ENCODE results near the gene PCCA.

Gene PCCA

DNA sequence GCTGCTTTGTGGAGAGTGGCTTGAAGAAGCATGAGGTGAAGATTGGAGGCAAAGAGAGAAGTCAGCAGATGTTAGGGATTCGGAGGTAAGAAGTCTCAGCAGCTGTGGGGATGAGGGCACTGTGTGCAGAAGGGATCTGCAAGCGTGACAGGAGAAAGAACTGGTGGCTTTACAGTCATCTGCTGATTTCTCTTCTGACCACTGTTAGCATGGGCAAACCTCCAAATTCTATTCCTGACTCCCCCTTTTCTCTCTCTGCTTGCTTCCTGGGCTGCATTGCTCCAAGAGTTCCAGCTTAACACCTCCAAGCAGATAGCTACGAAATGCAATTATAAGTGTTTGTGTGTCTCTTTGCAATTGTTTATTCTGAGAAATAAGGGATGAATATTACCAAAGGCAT lies 340.1 kb downstream of the PCCA start:
- H3K27ac ChIP-seq: no peak overlapping the region
- TF ChIP-seq, protein P1, sequence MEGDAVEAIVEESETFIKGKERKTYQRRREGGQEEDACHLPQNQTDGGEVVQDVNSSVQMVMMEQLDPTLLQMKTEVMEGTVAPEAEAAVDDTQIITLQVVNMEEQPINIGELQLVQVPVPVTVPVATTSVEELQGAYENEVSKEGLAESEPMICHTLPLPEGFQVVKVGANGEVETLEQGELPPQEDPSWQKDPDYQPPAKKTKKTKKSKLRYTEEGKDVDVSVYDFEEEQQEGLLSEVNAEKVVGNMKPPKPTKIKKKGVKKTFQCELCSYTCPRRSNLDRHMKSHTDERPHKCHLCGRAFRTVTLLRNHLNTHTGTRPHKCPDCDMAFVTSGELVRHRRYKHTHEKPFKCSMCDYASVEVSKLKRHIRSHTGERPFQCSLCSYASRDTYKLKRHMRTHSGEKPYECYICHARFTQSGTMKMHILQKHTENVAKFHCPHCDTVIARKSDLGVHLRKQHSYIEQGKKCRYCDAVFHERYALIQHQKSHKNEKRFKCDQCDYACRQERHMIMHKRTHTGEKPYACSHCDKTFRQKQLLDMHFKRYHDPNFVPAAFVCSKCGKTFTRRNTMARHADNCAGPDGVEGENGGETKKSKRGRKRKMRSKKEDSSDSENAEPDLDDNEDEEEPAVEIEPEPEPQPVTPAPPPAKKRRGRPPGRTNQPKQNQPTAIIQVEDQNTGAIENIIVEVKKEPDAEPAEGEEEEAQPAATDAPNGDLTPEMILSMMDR (conservative IDR thresholded peaks at IDR 0.05): no peak
- TF ChIP-seq ZFX (IDR thresholded peaks at IDR 0.05): no peak

DNA sequence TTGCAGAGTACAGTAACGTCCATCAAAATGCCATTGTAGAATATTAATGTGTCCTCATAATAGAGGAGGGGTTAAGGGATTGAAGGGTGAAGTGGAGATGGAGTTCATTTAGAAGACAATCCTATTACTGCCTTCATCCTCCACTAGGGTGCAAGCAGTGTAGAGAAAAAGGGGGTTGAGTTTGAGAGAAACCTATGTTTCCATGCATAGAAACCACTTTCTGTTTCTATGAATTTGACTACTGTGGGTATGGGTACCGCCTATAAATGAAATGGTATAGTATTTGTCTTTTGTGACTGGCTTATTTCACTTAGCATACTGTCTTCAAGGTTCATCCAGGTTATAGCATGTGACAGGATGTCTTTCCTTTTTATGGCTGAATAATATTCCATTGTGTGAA lies 343.7 kb downstream of the PCCA start:
- no peak for TF ChIP-seq ZFX (IDR thresholded peaks at IDR 0.05)
- TF ChIP-seq, protein P1 (conservative IDR thresholded peaks at IDR 0.05): no peak

DNA sequence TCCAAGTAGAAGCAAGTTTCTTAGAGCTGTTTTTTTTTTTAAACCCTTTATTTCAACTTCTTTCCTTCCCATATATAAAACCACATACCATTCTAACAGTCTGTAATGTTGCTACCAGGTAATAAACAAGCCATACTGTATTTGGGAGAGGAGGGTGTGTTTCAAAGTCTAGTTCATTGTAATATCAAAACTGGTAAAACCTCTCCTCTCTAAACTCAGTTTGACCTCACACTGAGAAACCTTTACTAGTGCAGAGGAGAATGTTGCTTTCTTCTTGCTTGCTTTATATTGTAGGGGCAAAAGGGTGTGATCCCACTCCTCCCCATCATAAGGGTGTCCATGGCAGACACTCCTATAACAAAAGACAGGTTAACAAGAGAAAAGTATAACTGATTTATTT lies 344.6 kb downstream of the PCCA start:
- H3K27ac ChIP-seq: no peak overlapping the region
- TF ChIP-seq, protein P1 (conservative IDR thresholded peaks at IDR 0.05): no peak

More for the DNA sequence above, 343.7 kb downstream of the PCCA start:
- H3K27ac ChIP-seq: no peak overlapping the region

DNA sequence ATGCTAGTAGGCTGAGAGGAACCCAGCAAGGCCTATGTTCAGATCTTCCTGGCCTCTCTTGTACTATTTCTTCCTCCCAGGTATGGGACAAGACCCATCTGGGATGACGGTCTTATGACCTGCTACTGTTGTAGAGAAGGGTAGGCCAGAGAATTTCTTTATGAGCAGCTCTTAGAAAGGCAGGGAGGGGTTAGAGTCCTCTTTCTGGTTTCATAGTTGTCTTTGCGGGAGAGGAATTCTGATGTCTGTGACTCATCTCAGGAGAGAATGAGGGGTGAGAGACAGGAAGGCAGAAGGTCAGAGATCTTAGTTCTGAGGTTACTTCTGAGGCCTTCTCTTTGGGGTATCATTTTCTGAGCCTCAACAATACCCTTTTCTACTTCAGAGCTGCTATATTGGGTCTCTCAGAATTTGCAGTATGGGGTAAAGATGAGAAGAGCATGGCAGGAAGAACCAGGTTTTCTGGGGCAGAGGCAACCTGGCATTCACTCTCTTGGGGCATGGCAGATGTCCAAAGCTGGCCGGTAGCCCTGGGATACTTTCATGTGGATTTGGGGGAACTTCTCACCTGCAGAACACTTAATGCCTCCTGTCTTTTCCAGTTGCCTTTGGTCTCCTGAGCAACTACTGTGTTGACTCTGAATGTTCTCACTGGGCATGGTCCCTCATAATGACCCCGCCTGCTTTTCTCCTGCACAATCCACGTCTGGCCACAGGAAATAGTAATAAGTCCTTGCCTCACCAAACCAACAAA lies 345.3 kb downstream of the PCCA start:
- TF ChIP-seq ZFX (IDR thresholded peaks at IDR 0.05): no peak
- TF ChIP-seq, protein P1 (conservative IDR thresholded peaks at IDR 0.05): no peak
- no peak overlapping the region for H3K27ac ChIP-seq

DNA sequence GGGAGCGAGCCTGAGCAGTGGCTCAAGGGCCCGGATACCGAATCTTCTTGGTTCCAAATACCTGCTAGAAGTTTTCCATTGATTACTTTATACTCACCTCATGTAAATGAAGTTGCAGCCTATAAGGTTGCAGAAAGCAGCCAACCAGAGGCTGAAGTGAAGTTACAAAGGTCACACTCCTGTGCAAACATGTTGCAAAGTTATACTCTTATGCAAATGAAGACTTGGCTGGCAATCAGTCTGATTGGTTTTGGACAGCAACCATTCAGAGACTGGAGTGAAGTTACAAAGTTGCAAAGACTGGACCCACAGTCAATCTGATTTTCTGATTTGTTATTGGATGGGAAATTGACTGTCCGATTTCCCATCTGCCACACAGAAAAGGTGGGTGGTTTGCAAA lies 347.2 kb downstream of the PCCA start:
- no peak for TF ChIP-seq ZFX (IDR thresholded peaks at IDR 0.05)
- TF ChIP-seq, protein P1 (conservative IDR thresholded peaks at IDR 0.05): no peak
- no peak overlapping the region for H3K27ac ChIP-seq

DNA sequence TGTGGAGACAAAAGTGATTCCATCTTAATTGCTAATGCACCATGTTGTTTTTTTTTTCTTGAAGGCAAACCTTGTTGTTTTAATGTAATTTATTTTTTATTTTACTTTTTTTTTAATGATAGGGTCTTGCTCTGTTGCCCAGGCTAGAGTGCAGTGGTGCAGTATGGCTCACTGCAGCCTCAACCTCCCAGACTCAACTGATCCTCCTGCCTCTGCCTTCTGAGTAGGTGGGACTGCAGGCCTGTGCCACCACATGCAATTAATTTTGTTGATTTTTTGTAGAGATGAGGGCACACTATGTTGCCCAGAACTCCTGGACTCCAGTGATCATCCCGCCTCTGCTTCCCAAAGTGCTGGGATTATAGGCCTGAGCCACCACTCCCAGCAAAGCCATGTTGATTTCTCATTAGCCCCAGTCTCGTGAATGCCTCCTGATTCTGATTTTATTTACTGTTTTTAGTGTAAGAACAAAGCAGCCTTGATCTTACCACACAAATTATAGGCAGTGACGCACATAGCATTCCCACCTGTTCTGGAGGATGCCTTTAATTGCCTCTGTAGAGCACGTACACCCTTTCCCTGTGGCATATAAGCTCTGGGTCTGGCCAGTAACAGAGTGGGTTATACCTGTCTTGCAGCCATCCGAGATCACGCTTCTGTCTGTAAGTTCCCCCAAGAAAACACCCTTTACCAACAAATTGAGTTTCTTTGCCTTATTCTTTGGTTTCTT lies 349.3 kb downstream of the PCCA start:
- no peak overlapping the region for H3K27ac ChIP-seq
- TF ChIP-seq, protein P1 (conservative IDR thresholded peaks at IDR 0.05): no peak
- no peak for TF ChIP-seq ZFX (IDR thresholded peaks at IDR 0.05)

DNA sequence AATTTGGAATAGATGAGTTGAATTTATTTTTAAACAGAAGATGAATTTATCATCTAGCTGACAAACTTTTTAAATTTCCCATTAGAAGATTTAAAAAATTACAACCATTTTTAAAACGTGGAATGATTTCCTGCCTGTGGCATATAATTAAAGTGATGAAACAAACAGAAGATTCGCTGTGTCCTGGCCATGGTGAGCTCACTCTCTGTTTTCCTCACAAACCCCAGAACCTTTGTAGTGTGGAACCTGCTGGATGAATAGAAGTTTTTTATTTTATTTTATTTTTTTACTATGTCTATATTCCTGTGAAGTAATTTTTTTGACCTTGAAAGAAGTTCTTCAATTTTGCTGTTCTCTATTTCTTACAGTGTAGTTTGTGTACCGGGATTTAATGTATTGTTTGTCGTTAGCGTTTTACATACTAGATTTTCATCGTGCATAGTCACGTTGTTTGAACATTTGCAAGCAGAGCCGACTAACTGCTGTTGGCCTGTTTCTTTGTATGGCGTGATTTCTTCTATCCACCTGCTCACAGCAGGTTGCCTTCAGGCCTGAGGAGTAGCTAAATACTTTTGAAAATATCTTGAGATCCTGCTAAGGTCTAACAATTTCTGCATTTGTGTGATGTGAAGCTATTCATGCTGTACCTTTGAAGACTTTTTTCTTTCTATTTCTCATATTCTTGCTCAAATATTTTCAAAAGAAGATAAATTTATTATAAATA lies 350.5 kb downstream of the PCCA start:
- H3K27ac ChIP-seq: no peak overlapping the region
- TF ChIP-seq, protein P1 (conservative IDR thresholded peaks at IDR 0.05): no peak
- no peak for TF ChIP-seq ZFX (IDR thresholded peaks at IDR 0.05)
